ENCODE measurements around the gene KRI1. TPM values are rescaled to one million over a fixed set of nuclear protein-coding genes. Genes with fewer than 3 reads are reported as not detected.

Gene KRI1
- total RNA-seq, 4 donors from 2014 or later = 22.9 to 27.9 (median 23.3) TPM

GRCh38 chr19:10603873-10604459 lies 38.2 kb upstream of the KRI1 start:
- peak overlapping the region; percentile 96 to 100 (median 98) for H3K4me3 ChIP-seq
- H3K4me1 ChIP-seq = peaks cover 0 to 31% (median 12%) of the 10 kb centered on the region in 4 donors
- TF ChIP-seq CTCF (IDR thresholded peaks at IDR 0.05) = no peak
- no peak for TF ChIP-seq POLR2A (IDR thresholded peaks at IDR 0.05)
- TF ChIP-seq EP300 (IDR thresholded peaks at IDR 0.05) = peak in 1 of 2 donors; percentile 54
- peaks cover 0 to 5% (median 0%) of the 10 kb centered on the region in 3 donors for H3K36me3 ChIP-seq
- WGBS, 2 donors = 9 to 11% methylated on average over 8 to 9 of the region's 9 CpGs
- peak overlapping the region; percentile 99 to 100 (median 99) for H3K27ac ChIP-seq
- DNase-seq (ENCODE audit: low spot score in 2 of 2) = peak in 1 of 2 donors; percentile 33
- H3K9me3 ChIP-seq = no peaks in the 10 kb centered on the region
- H3K27me3 ChIP-seq = no peaks in the 10 kb centered on the region

- H3K27me3 ChIP-seq = no peaks in the 10 kb centered on the region
- no peak for DNase-seq (ENCODE audit: low spot score in 2 of 2)
- WGBS, 2 donors = 3 to 4% methylated on average over 19 of the region's 19 CpGs
- peaks cover 0 to 31% (median 12%) of the 10 kb centered on the region in 4 donors for H3K4me1 ChIP-seq
- TF ChIP-seq EP300 (IDR thresholded peaks at IDR 0.05) = no peak
- no peak for TF ChIP-seq CTCF (IDR thresholded peaks at IDR 0.05)
- no peak for TF ChIP-seq POLR2A (IDR thresholded peaks at IDR 0.05)
- H3K4me3 ChIP-seq = peak overlapping the region; percentile 96 to 100 (median 98)
- H3K9me3 ChIP-seq = no peaks in the 10 kb centered on the region
- H3K27ac ChIP-seq = peak overlapping the region; percentile 99 to 100 (median 99)
- peaks cover 0 to 5% (median 0%) of the 10 kb centered on the region in 3 donors for H3K36me3 ChIP-seq
Measured at GRCh38 chr19:10603084-10603872, 37.5 kb upstream of the KRI1 start.

- no peaks in the 10 kb centered on the region for H3K27me3 ChIP-seq
- TF ChIP-seq CTCF (IDR thresholded peaks at IDR 0.05) (peak in 1 of 5 experiments; percentile 17), EP300 (IDR thresholded peaks at IDR 0.05) (peak in 1 of 2 donors; percentile 86), POLR2A (IDR thresholded peaks at IDR 0.05) (peak in 1 of 2 donors; percentile 79)
- WGBS, 2 donors = 0% methylated on average over 20 to 47 of the region's 76 CpGs
- DNase-seq (ENCODE audit: low spot score in 2 of 2) = peak; percentile 76 to 82
- no peaks in the 10 kb centered on the region for H3K9me3 ChIP-seq
- peak overlapping the region; percentile 96 to 100 (median 98) for H3K4me3 ChIP-seq
- peaks cover 0 to 31% (median 12%) of the 10 kb centered on the region in 4 donors for H3K4me1 ChIP-seq
- H3K27ac ChIP-seq = peak overlapping the region; percentile 99 to 100 (median 99)
- H3K36me3 ChIP-seq = peaks cover 0 to 5% (median 0%) of the 10 kb centered on the region in 3 donors
Measured at GRCh38 chr19:10602330-10603083, 36.7 kb upstream of the KRI1 start.

- Histone ChIP-seq H3K36me3 (peaks cover 0 to 5% (median 0%) of the 10 kb centered on the region in 3 donors), H3K27me3 (no peaks in the 10 kb centered on the region), H3K9me3 (no peaks in the 10 kb centered on the region), H3K4me1 (peaks cover 0 to 36% (median 13%) of the 10 kb centered on the region in 4 donors), H3K27ac (peak overlapping the region in 2 of 4 donors; percentile 45 to 99), H3K4me3 (peak overlapping the region in 3 of 4 donors; percentile 98 to 100 (median 99))
- TF ChIP-seq EP300 (IDR thresholded peaks at IDR 0.05) = no peak
- no peak for TF ChIP-seq POLR2A (IDR thresholded peaks at IDR 0.05)
- no peak for TF ChIP-seq CTCF (IDR thresholded peaks at IDR 0.05)
- no peak for DNase-seq (ENCODE audit: low spot score in 2 of 2)
- WGBS, 2 donors = 14 to 43% methylated on average over 7 of the region's 7 CpGs
Measured at GRCh38 chr19:10601999-10602329, 36.2 kb upstream of the KRI1 start.
